Smooth muscle cell of the umbilical artery (primary cell): ENCODE measurements around the gene BCAP31. TPM values are rescaled to one million over a fixed set of nuclear protein-coding genes. Genes with fewer than 3 reads are reported as not detected.

Experiments used
- total RNA-seq: library from RNA; depleted of rRNA; stranded (reverse); fragments of >200 nt; gene quantifications from 2 replicates; pipeline ENCODE4 v1.2.3, GENCODE V29; 2014

BCAP31 gene
- 156 and 184 TPM in 2 replicates for total RNA-seq

DNA sequence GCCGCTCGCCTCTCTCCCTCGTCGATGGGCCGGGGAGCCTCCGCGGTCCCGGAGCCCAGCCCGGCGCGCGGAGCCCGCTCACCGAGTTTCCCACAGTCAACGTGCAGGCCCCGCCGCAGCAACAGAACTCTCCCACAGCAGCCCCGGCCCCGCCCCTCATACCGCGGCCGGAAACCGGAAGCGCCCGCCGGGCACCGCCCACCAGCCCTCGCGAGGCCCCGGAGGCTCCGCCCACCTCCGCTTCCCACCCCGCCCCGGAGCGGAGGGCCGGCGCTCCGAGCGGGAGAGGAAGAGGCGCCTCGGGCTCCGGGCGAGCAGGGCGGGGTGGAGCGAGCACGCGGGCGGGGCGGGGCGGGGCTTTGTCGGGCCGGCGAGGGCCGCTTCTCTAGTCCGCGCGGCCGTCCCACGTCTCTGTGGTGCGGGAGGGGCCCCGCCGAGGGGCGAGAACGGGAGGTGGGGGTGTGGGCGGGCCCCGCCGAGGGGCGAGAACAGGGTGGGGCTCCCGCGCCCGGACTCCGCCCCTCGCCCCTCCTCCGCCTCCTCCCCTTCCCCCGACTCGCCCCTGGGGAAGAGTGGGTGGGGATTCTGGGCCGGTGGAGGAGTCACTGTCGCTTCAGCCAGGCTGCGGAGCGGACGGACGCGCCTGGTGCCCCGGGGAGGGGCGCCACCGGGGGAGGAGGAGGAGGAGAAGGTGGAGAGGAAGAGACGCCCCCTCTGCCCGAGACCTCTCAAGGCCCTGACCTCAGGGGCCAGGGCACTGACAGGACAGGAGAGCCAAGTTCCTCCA is at the start of gene BCAP31, which contains the start of gene ABCD1:
BCAP31 (minus strand) TSS at position 136 of the 787 bp plus-strand sequence. CDS start 1,143 bp downstream, outside the sequence.
ABCD1 (plus strand) TSS at position 605 of the 787 bp plus-strand sequence. CDS start 411 bp downstream, outside the sequence.

DNA sequence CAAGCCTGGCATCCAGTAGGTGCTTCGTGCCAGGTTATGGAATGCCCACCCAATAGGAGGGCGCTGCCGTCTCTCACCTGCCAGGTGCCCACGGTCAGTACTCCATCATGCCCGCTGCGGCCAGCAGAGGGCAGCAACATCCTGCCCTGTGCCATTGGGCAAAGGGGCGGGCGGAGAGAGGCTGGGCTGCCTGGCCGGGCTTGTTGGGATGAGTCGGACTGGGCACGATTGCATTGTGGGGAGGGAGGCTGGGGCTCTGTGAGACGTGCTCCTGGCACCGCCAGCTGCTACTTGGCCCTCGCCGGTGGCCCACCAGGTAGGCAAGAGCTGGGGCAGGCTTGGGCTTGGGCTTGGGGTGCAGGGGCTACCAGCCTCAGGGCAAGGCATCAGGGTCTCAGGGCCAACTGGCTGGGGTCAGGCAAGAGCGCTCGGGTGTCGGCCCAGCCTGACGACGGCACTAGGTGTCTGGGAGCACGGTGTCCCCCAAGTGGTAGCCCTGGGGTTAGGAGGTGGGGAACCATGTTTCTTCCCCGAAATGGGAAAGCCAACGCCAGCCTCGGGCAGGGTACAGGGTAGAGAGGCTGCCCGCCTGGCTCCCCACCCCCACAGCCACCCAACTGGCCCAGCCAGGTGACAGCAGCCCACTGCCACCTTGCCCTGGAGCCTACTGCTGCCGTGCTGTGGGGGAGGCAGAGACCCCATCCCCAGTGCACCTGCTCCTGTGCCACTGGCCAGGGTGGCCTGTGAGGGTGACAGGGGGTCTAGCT is 40.0 kb upstream of the BCAP31 start, which contains the start of gene PLXNB3:
PLXNB3 (plus strand) TSS at position 261 of the 767 bp plus-strand sequence. CDS start 1,287 bp downstream, outside the sequence.

DNA sequence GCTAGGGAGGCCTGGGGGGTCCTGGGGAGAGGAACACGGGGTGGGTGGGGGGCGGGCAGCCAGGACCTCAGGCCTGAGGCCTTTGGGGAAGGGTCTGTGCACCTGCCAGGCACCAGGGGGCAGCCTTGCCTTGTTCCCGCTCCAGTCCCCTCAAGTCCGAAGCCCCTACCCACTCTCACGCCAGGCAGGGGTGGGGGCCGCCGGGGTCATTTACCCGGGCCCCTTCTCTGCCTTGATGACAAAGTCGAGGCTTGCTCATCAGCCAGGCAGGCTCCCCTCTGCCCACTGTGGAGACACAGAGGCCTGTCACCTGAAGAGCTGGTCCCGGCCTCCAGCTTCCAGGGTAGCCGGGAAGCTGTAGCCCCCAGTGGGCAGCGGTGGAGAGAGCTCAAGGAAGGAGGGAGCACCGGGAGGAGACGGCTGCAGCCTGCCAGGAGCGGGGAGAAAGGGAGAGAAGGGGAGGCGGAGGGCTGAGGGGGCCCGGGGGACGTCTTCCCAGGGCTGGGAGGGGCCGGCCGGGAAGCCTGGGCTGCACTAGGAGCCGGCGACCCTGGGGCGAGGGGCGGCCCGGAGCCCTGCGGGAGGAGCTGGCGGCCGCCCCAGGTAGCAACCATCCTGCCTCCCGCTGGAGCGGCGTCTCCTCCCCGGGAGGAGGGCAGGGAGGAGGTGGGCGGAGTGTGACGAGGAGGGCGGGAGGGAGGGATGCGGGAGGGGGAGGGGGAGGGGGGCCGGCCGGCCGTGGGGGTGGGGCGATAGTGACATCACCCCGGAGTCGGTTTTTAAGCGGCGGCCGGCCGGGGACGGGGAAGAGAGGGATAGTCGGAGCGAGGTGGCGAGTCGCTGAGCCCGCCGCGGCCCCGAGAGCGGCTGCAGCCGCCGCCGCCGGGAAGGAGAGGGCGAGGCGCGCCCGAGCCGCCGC is 36.8 kb downstream of the BCAP31 start, which contains the start of gene SLC6A8:
SLC6A8 (plus strand) TSS at position 806 of the 919 bp plus-strand sequence. CDS start 649 bp downstream, outside the sequence.

DNA sequence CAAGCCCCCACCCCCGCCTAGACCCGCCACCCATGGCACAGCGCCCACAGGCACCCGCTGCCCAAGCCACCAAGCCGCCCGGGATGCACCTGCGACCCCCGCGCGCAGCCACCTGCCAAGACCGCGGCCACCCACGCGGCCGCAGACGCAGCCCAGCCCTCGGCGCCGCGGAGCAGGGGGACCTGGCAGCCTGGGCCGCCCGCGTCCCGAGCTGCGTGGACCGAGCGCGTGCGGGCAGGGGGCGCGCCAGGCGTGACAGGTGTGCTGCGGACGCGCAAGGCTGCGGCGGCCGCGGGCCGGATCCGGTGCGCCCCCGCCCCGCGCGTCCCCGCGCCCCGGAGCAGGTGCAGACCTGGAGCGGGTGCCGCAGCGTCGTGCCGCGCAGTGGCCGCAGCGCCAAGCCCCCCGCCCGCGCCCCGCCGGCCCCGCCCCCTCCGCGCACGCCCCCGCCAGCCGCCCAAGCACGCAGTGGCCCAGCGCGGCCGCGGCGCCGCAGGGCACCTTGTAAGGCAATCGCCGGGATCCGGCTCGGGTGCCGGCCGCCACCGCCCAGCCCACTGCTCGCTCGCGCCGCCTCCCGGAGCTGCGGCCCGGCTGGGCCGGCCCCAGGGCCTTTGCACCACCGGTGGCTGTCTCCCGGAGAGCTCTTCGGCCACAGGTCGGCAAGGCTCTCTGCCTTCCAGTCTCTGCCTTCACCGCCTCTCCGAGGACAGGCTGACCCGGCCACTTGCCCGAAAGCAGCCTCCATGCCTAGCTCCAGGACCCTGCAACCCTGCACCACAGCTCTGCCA is 50.6 kb downstream of the BCAP31 start, which contains the start of gene PNCK:
PNCK (minus strand) TSS at position 386 of the 791 bp plus-strand sequence. CDS start 737 bp downstream, outside the sequence.

Other genes with a start within 250 kb of the BCAP31 start
- 34.1 and 66.8 TPM in 2 replicates for gene BGN, start 229.4 kb downstream of the BCAP31 start, total RNA-seq
- gene ATP2B3, start 206.7 kb downstream of the BCAP31 start, total RNA-seq: under 0.01 and 0.09 TPM in 2 replicates
- gene CCNQ, start 125.2 kb downstream of the BCAP31 start, total RNA-seq: 24.5 and 31.8 TPM in 2 replicates
- not detected in 2 replicates for gene DUSP9, start 77.2 kb downstream of the BCAP31 start, total RNA-seq
- 0.59 and 0.92 TPM in 2 replicates for gene PNCK, start 50.6 kb downstream of the BCAP31 start, total RNA-seq
- gene SLC6A8, start 36.5 kb downstream of the BCAP31 start, total RNA-seq: 19.3 and 22.3 TPM in 2 replicates
- 17.2 and 25.5 TPM in 2 replicates for gene ABCD1, start 469 bp upstream of the BCAP31 start, total RNA-seq
- 6.2 and 24.6 TPM in 2 replicates for gene PLXNB3, start 39.9 kb upstream of the BCAP31 start, total RNA-seq
- under 0.01 and 2.2 TPM in 2 replicates for gene SRPK3, start 56.7 kb upstream of the BCAP31 start, total RNA-seq
- gene IDH3G, start 70.0 kb upstream of the BCAP31 start, total RNA-seq: 46.9 and 57.2 TPM in 2 replicates
- gene SSR4, start 70.3 kb upstream of the BCAP31 start, total RNA-seq: 49.2 and 134 TPM in 2 replicates
- gene PDZD4, start 106.2 kb upstream of the BCAP31 start, total RNA-seq: under 0.01 and 0.18 TPM in 2 replicates
- 0.59 and 2.6 TPM in 2 replicates for gene L1CAM, start 161.8 kb upstream of the BCAP31 start, total RNA-seq
- gene AVPR2, start 180.3 kb upstream of the BCAP31 start, total RNA-seq: not detected in 2 replicates
- 0.97 and 2.1 TPM in 2 replicates for gene ARHGAP4, start 201.9 kb upstream of the BCAP31 start, total RNA-seq
- gene NAA10, start 210.7 kb upstream of the BCAP31 start, total RNA-seq: 54.9 and 56.9 TPM in 2 replicates
- gene RENBP, start 220.3 kb upstream of the BCAP31 start, total RNA-seq: 2.1 and 5.0 TPM in 2 replicates
- 14.0 and 34.4 TPM in 2 replicates for gene HCFC1, start 247.4 kb upstream of the BCAP31 start, total RNA-seq
- 5.6 and 5.7 TPM in 2 replicates for gene TMEM187, start 248.4 kb upstream of the BCAP31 start, total RNA-seq